Activated naive CD4-positive, alpha-beta T cell (primary cell): Measurements from ENCODE around the gene GPR146.
A peak's percentile ranks its signal among the peaks of the same experiment; 100 is the strongest.

Experiments
- DNase-seq, 4 experiments: peaks; one replicate each; lab custom pipeline; 2025; lab: John Stamatoyannopoulos, UW

GPR146 gene

GRCh38 chr7:1076184-1077072, 32.1 kb downstream of the GPR146 start:
- DNase-seq = no peak

GRCh38 chr7:1078519-1078918, 34.2 kb downstream of the GPR146 start:
- DNase-seq = no peak

GRCh38 chr7:1078985-1079384, 34.6 kb downstream of the GPR146 start:
- no peak for DNase-seq

DNA sequence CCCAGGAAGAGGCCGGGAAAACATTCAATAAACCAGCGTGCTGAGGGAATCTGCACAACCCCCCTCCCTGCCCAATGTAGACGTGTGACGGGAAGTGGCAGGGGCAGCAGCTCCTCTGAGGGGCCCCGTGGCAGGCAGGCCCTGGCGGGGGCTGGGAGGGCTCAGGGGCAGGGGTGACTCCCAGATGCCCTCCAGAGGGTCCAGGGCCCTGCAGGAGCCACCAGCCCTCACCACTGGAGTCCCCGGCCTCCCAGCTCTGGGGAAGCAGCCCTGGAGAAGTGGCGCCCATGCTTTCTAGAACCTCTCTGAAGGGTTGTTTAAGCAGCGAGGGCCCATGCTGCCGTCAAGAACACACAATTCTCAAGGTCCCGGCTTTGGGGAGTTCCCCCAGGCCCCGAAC, 35.2 kb downstream of the GPR146 start:
- no peak for DNase-seq

DNA sequence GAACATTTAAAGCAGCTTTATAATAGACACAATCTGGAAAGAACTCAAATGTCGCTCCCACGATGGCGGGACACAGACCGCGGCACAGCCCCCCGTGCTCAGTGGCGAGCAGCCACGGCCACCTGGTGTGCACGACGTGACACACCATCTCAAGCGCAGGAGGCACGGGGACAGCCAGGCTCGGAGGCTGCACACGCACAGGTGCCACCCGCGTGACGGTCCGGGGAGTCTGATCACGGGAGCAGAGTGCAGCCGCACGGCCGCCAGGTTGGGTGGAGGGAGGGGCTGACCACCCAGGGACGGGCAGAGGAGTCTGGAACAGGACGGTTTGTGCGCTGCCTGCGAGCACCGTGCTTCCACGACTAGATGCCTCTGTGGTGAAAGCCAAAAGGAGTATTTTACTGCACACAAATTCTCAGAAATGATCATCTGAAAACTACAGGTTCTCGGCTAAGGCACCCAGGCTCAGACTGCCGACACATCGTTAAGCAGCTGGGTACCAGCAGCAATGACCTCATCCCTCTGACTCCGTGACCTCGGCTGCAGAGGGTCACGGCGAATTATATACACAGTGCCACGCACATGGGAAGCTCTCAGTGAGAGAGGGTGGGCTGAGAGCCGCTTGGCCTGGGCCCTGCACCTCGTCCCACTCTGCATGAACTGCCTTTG, 36.0 kb downstream of the GPR146 start:
- no peak for DNase-seq

DNA sequence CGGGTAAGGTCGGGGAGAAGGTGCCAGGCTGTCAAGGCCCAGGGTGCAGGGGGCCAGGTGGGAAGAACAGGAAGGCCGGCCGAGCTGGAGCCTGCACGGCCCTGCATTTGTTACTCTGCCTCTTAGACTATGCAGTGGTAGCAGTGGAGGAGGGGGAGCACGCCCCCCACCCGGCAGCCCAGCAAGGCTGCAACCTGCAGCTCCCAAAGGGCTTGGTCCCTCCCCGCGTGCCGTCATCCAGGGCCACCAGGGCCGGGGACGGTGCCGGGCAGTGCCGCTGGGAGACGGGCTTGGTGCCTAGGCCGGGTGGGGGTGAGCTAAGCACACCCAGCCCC, 36.5 kb downstream of the GPR146 start:
- DNase-seq = no peak

- no peak for DNase-seq
Measured at GRCh38 chr7:1081336-1081735, 37.0 kb downstream of the GPR146 start.

DNA sequence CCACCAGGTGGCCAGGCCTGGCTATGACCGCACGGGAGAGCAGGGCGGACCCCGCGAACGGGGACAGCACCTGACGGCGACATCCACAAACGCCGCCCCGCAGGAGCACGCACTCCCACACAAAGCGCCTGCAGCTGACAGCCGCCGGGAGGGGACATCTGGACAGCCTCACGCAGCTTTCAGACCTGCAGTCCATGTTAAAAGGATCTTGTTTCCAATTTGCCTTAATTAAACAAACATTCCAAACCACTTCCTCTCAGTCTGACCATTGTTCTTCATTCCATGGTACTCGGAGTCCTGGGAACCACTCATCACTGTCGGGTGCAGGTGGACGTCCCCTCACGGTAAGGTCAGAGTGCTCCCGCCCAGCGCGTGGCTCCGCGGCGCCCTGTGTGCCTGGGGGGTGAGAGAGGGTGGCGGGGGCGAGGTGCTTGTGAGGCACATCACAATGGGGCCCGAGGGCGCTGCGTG, 37.6 kb downstream of the GPR146 start:
- DNase-seq = no peak

DNA sequence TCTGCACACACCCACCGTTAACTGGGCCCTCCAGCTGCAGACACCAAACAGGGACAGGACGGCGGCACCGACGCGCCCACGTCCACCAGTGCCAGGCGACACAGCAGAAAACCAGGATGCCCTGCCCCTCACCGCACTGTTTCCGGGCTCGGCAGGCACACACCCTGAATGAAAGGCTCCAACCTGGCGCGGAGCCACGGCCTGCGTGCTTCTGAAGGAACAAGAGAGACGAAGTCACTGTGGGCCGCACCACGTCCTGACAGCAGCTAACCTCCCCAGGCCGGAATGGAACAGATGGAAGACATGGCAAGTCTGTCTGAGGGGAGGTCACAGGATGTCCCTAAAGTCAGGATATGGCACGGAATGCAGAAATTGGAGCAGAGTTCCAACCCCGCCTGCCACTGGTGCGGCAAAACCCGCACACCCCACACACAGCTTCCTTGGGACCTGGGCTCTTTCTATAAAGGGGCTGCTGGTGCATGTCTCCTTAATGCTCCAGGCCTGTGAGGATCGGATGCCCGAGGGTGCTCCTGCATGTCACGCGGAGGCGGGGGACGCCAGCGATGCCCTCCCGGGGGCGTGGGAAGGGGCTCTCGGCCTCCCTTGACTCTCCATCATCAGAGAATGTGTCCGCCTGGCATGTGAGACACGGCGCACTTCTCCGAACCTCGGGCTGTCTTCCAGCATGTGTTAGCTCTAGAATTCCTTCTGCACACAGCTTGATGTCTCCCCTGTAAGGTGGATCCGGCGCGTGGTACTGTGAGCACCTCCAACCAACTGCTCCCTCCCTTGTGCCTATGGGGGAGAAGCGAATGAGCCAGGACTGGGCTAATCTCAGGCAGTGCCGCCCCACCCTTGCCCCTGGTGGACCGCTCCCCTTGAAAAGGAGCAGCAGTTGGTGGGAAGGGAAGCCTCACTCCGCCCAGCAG, 39.6 kb downstream of the GPR146 start:
- DNase-seq = no peak

DNA sequence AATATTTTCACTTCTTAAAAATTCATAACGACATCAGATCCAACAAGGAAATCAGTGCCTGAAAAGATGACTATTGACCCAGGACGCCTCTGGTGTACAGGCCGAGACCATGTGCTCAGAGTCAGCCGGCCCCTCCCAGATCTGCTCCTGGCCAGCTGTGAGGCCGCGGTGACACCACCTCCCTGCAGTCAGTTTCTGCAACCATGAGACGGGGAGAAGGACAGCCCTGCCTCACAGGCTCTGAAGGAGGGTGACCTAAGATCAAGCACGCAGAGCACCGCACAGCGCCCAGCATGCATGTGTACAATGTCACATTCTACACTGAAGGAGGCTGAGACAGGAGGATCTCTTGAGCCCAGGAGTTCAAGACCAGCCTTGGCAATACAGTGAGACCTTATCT, 40.9 kb downstream of the GPR146 start:
- no peak for DNase-seq

DNA sequence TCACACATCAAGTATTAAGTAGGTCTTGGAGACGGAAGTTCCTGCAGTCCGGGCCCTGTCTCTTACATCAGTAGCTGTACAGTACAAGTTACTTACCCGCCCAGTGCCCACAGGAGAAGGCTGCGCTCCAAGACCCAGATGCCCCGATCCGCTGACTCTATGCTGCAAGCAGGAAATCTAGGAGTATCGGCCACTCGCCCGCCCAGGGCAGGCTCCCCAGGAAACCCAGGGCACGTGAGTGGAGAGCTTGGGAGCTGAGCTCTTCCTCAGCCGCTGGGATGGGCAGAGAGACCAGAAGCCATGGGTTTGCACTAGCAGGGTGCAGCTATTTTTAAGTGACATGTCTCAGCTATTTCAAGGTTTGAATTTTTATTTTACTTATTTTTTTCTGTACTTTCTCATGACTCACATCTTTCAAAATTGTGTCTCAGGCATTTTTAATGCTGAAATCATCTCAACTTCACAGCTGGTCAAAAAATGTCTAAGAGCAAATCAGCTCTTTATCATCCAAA, 41.6 kb downstream of the GPR146 start:
- DNase-seq = no peak

GRCh38 chr7:1086588-1087464, 42.5 kb downstream of the GPR146 start:
- peak; percentile 23 to 72 (median 60) for DNase-seq

GRCh38 chr7:1087465-1087814, 43.1 kb downstream of the GPR146 start:
- DNase-seq = no peak

- DNase-seq = no peak
Measured at GRCh38 chr7:1087952-1088920, 43.9 kb downstream of the GPR146 start, which contains the start of gene GPER1. GPER1 (plus strand) TSS chr7:1088113; CDS start chr7:1091729, 3,616 bp downstream.

- no peak for DNase-seq
Measured at GRCh38 chr7:1090236-1090635, 45.9 kb downstream of the GPR146 start.

DNA sequence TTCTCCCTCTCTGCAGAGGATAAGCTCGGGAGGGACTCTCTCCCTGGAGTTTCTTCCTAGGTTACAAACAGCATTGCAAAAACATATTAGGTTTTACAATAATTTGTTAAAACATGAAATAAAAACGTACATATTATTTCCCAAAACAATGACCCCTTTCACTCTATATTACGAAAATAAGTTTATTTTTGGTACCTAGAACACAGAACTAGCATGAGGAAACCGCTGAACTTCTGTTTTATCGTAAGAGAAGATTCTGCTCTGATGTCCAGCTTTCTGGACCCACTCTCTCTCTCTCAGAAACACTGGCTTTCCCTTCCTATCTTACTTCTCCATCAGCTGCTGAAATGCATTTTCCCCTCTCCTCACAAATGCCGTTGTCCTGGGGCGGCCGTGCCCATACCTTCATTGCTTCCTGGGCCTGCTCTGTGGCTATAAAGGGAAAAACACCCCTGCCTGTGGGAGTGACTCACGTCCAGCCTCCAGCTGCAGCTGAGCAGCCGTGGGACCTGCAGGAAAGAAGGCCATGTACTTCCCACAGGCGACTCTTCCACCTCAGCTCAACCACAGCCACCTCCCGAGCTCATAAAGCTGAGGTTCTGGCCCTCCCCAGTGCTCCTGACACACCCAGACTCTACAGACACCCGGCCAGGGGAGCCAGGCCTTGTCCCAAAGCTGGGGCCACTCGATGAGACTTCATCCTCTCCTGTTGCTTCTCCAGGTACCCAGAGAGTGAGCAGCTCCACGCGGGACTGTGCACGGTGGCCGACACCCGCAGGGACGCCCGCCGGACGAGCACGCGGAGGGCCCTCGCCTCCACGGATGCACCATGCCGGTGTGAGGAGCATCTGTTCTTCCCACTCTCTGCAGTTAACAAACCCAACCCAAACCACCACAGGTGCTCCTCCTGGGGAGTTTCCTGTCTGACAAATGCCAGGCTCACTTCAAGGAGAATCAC, 46.6 kb downstream of the GPR146 start:
- DNase-seq = no peak

GRCh38 chr7:1091644-1092027, 47.3 kb downstream of the GPR146 start:
- DNase-seq = no peak

- no peak for DNase-seq
Measured at GRCh38 chr7:1092161-1092632, 47.9 kb downstream of the GPR146 start.
